Stimulated activated CD8-positive, alpha-beta memory T cell treated with anti-CD3 and anti-CD28 coated beads, Interleukin-2, amount 100 ng/mL, for 48 hours (primary cell): ENCODE measurements around the gene SLC25A45.
"Not testable (repeated sequence)": the region's sequence is repeated elsewhere in the genome, so short reads cannot be mapped to it uniquely, and the experiment has no call there.

Experiments
- DNase-seq, 2 donors: peaks; one replicate each; pipeline ENCODE4 v3.0.0-alpha.2; 2020; ENCODE audit warnings: low read depth in 2 of 2

Gene SLC25A45

GRCh38 chr11:65362966-65363365 lies 19.5 kb downstream of the SLC25A45 start:
- no peak for DNase-seq

DNA sequence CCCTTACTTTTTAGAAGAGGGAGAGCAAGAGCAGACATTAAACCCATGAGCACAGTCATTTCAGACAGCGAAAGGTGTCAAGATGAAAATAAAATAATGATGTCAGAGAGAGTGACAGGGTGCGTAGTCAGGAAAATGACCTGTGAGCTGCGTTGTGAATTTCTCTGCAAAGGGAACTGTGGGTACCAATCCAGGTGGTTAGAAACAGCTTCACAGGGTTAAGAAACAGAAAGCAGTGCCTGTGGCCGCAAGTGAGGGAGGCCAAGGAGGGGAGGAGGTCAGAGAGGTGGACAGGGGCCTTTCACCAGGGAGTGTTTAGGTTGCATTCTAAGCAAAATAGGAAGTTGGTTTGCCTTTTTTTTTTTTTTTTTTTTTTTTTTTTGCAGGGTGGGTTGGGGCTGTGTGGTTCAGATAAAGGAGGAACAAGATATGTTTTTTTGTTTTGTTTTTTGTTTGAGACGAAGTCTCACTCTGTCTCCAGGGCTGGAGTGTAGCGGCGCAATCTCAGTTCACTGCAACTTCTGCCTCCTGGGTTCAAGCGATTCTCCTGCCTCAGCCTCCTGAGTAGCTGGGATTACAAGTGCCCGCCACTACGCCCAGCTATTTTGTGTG lies 20.0 kb downstream of the SLC25A45 start:
- DNase-seq, result no peak

DNA sequence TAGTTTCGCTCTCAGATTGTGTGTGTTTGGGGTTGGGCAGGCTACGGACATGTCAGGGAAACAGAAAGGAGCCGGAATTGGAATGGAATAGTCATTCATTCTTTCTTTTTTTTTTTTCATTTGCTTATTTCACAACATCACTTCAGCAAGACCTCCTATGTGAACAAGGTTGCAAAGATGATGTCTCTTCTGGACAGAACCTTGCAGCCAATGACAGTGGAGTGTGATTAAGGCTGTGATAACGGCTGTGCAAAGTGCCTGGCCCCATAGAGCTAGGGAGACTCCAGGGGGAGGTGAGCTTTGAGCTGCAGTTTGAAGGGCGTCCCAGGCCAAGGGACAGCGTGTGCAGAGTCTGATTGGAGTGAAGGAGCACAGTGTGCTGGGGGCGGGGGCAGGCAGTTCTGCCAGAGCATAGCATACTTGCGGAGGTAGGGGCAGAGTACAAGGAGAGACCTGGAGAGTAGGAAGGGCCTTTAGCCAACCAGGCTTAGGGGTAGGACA lies 24.5 kb downstream of the SLC25A45 start:
- no peak for DNase-seq

GRCh38 chr11:65356394-65356972 lies 26.0 kb downstream of the SLC25A45 start:
- no peak for DNase-seq

- DNase-seq, result no peak
Measured at GRCh38 chr11:65355776-65356393, 26.6 kb downstream of the SLC25A45 start.

GRCh38 chr11:65355013-65355775 lies 27.3 kb downstream of the SLC25A45 start:
- DNase-seq, result peak; percentile 22 to 23

DNA sequence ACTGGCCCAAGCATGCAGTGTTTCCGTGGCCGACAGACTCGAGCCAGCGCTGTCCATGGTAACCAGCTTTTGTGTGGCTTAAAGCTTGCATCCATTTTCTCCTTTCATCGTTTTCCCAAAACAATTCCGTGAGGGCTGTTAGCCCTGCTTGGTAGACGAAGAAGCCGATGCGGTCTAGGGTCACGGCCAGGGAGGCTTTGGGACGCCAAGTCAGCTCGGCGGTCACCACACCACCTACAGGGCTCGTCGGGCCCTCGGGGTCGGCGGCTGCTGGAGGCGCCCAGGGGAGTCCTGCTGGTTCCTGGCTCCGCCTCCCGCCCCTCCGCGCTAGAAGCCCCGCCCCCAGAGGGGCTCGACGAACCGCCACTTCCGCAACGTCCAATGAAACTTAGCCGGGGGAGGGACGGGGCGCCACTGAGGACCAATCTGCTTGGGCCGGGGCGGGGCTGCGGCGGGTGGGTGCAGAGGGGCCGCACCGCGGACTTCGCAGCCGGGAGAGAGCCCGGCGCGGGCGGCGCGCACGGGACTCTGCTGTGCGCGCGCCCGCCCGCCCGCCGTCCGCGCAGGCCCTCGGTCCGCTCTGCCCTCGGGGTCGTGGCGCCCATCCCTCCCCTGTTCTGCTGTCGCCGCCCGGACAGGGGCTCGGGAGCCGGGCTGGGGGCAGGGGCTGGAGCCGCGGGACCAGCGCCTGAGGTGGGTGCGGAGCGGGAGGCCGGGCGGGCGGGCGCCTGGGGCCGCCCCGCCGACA lies 28.0 kb downstream of the SLC25A45 start, which contains the start of gene TIGD3:
Gene TIGD3 (plus strand): TSS at position 487 of the 748 bp plus-strand sequence. CDS start 1,058 bp downstream, outside the sequence.
- DNase-seq, result peak; percentile 97 to 99

GRCh38 chr11:65353900-65354264 lies 28.6 kb downstream of the SLC25A45 start:
- no peak for DNase-seq

DNA sequence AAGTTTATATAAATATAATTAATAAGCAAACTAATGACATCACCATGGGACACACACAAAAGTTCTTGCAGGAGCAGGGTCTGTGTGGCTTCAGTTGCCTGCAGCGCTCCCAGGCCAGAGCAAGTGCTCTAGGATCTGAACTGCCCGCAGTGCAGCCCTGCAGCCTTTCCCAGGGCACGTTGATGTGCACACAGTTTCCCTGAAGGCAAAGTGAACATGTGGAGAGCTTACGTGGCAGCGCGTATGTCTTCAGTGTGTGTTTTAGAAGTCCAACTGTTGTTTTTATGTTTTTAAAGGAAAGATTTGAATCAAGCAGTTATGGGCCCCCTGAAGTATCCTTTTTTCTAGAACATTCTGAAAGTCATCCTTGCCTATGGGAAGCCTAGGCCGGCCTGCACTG lies 29.1 kb downstream of the SLC25A45 start:
- DNase-seq, result no peak

GRCh38 chr11:65352783-65353182 lies 29.7 kb downstream of the SLC25A45 start:
- no peak for DNase-seq

DNA sequence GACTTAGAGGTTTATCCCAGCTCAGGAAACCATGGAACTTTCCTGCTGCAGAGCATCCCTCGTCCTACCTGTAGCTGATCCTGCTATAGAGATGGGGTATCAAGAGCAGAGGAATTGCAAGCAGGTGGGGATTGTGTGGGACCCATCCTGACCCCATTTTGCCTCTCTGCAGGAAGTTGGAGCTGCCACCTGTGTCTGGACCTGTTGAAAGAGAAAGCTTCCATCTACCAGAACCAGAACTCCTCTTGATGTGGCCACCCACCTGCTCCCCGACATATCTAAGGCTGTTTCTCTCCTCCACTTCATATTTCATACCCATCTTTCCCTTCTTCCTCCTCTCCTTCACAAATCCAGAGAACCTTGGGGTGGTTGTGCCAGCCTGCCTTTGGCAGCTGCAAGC lies 30.9 kb downstream of the SLC25A45 start:
- DNase-seq, result no peak

DNA sequence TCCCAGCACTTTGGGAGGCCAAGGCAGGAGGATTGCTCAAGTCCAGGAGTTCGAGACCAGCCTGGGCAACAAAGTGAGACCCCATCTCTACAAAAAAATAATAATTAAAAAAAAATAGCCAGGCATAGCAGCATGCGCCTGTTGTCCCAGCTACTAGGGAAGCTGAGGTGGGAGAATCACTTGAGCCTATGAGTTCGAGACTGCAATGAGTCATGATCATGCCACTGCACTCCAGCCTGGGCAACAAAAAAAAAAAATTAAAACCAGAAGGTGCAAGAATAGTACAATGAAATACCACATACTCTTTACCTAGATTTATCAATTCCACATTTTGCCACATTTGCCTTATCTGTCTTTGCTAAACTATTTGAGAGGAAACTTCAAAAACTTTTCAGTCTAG lies 40.6 kb downstream of the SLC25A45 start:
- no peak for DNase-seq

DNA sequence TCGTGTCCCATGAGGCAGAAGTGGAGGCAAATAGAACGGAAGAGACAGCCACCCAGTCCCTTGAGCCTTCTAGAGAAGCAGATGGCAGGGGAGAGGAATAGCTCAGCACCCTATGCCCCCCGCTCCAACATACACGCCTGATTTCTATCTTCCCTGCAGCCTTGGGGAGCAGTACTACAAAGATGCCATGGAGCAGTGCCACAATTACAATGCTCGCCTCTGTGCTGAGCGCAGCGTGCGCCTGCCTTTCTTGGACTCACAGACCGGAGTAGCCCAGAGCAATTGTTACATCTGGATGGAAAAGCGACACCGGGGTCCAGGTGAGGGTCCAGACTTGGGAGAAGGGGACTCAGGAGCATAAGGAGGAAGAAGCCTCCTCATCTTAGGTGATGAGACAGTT lies 42.2 kb downstream of the SLC25A45 start:
- no peak for DNase-seq

DNA sequence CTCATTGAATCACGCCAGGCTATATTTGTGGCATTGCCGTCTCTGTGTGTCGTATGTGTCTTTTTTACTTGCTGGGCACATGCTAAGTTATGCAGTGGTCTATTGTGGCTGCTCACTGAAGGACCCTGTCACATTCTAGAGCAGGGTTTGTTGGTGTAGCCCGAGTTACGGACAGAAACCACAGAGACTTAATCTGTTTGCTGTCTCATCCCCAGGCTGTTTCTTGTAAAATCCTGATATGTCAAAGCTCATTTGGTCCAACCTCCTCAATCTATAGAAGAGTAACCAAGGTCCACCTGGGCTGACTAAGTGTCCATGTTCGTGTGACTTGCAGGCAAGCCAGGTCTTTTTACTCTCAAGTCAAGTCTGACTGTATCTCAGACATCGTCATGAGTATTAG lies 43.8 kb downstream of the SLC25A45 start:
- no peak for DNase-seq

- no peak for DNase-seq
Measured at GRCh38 chr11:65334696-65335295, 47.6 kb downstream of the SLC25A45 start.

DNA sequence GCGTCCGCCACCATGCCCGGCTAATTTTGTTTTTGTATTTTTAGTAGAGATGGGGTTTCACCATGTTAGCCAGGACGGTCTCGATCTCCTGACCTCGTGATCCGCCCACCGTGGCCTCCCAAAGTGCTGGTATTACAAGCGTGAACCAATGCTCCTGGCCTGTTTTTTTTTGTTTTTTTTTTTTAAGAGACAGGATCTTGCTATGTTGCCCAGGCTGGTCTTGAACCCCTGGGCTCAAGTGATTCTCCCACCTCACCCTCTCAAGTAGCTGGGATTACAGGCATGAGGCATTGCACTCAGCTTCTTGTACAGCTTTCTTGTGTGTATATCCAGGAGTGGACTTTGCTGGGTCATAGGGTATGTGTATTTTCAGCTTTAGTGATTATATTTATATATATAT lies 49.9 kb downstream of the SLC25A45 start:
- not testable (repeated sequence) for DNase-seq

DNA sequence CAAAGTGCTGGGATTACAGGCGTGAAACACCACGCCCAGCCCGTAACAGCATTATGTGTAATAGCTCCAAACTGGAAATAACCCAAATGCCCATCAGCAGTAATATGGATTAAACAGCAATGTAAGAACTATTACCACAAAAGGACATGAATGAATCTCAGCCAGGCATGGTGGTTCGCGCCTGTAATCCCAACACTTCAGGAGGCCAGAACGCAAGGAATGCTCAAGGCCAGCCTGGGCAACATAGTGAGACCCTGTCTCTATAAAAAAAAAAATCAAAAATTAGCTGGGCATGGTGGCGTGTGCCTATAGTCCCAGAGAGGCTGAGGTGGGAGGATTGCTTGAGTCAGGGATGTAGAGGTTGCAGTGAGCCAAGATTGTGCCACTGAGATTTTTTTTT lies 51.9 kb downstream of the SLC25A45 start:
- no peak for DNase-seq

DNA sequence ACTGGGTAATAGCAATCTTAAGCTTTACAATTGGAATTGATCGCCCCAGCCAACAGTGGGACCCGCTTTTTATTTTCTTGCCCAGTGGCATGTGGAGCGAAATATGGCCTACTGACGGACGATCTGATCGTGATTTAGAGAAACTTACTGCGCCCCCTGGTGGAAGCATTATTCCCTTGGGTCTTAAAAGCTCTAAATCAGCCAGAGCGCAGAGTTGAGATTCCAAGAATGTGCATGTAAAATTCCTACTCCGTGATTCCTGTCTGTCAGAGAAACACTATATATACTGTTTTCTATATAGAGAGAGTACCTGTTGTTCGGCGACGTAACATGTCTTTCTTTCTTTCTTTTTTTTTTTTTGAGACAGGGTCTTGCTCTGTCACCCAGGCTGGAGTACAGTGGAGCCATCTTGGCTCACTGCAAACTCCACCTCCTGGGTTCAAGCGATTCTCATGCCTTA lies 52.5 kb downstream of the SLC25A45 start:
- peak; percentile 72 to 77 for DNase-seq

- DNase-seq, result no peak
Measured at GRCh38 chr11:65329478-65329877, 53.0 kb downstream of the SLC25A45 start.

DNA sequence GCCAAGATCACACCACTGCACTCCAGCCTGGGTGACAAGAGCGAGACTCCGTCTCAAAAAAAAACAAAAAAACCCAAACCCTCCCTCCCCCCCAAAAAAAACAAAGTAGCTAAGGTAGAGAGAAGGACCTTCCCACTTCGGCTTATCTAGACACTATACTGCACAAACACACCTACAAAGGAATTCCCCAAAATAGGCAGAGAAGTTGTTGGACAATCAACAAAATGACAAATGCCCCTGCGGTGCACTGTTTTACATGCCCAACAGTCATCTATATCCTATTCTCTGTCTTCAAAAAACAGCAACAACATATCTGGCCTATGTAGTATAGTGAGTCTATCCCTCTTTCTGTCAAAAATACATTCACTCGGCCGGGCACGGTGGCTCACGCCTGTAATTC lies 55.4 kb downstream of the SLC25A45 start:
- DNase-seq, result no peak

DNA sequence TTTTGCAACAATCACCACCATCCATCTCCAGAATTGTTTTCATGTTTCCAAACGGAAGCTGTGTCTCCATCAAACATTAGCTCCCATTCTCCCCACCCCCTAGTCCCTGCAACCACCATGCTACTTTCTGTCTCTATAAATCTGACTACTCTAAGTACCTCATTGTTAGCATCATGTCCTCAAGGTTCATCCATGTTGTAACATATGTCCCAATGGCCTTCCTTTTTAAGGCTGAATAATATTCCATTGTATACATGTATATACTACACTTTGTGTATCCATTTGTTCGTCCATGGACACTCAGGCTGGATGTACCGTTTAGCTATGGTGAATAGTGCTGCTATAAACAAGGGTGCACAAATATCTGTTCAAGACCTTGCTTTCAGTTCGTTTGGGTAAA lies 57.0 kb downstream of the SLC25A45 start:
- no peak for DNase-seq
